CD4-positive, alpha-beta T cell treated with Interleukin-17A for 4 hours (primary cell): ENCODE data around the gene AIFM3.
"Not testable (repeated sequence)": the region's sequence is repeated elsewhere in the genome, so short reads cannot be mapped to it uniquely, and the experiment has no call there.

ENCODE experiments used
- DNase-seq: peaks from one replicate; pipeline ENCODE4 v3.0.0-alpha.2; 2020; ENCODE audit warnings: mixed read lengths

Gene AIFM3

GRCh38 chr22:20959578-20960461 is 7.2 kb upstream of the AIFM3 start:
- DNase-seq: no peak

GRCh38 chr22:20960609-20961008 is 6.4 kb upstream of the AIFM3 start:
- no peak for DNase-seq

GRCh38 chr22:20962491-20962945 is 4.5 kb upstream of the AIFM3 start:
- DNase-seq: no peak

GRCh38 chr22:20963201-20964052 is 3.6 kb upstream of the AIFM3 start:
- no peak for DNase-seq

- no peak for DNase-seq
Observed at GRCh38 chr22:20964090-20964798, 2.8 kb upstream of the AIFM3 start.

GRCh38 chr22:20964799-20965103 is 2.3 kb upstream of the AIFM3 start:
- DNase-seq: no peak

GRCh38 chr22:20965104-20965887 is 1.8 kb upstream of the AIFM3 start:
- peak; percentile 47 for DNase-seq

GRCh38 chr22:20965888-20966855 is 883 bp upstream of the AIFM3 start:
- DNase-seq: no peak

GRCh38 chr22:20967697-20968211 is 699 bp downstream of the AIFM3 start:
- DNase-seq: no peak

- no peak for DNase-seq
Observed at GRCh38 chr22:20968281-20968977, 1.4 kb downstream of the AIFM3 start.

- no peak for DNase-seq
Observed at GRCh38 chr22:20970939-20971657, 4.0 kb downstream of the AIFM3 start.

- DNase-seq: not testable (repeated sequence)
Observed at GRCh38 chr22:20972014-20972694, 5.1 kb downstream of the AIFM3 start.

- no peak for DNase-seq
Observed at GRCh38 chr22:20972933-20973577, 6.0 kb downstream of the AIFM3 start.

- no peak for DNase-seq
Observed at GRCh38 chr22:20973634-20974286, 6.7 kb downstream of the AIFM3 start.

GRCh38 chr22:20974336-20974955 is 7.4 kb downstream of the AIFM3 start:
- no peak for DNase-seq

- no peak for DNase-seq
Observed at GRCh38 chr22:20975541-20976290, 8.7 kb downstream of the AIFM3 start.
